ENCODE results near the gene SPEM2. TPM values are rescaled to one million over a fixed set of nuclear protein-coding genes. Genes with fewer than 3 reads are reported as not detected.

SPEM2 gene
- total and polyA plus RNA-seq, 7 donors: 0.03 TPM; not detected in 6

DNA sequence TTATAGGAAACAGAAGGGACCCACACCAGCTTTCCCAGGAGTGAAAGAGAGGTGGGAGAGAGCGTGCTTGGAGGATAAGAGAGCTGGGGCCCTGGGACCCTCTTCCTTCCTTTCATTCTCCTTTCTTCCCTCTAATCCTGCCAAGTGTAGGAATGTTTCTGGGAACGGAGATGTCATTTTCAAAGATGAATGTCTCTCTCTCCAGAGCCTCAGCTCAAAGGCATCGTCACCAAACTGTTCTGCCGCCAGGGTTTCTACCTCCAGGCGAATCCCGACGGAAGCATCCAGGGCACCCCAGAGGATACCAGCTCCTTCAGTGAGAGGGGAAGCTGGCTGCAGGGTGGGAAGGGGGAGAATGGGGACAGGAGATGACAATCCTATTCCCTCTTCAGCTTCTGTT lies 15.8 kb downstream of the SPEM2 start:
- TF ChIP-seq, protein P1, sequence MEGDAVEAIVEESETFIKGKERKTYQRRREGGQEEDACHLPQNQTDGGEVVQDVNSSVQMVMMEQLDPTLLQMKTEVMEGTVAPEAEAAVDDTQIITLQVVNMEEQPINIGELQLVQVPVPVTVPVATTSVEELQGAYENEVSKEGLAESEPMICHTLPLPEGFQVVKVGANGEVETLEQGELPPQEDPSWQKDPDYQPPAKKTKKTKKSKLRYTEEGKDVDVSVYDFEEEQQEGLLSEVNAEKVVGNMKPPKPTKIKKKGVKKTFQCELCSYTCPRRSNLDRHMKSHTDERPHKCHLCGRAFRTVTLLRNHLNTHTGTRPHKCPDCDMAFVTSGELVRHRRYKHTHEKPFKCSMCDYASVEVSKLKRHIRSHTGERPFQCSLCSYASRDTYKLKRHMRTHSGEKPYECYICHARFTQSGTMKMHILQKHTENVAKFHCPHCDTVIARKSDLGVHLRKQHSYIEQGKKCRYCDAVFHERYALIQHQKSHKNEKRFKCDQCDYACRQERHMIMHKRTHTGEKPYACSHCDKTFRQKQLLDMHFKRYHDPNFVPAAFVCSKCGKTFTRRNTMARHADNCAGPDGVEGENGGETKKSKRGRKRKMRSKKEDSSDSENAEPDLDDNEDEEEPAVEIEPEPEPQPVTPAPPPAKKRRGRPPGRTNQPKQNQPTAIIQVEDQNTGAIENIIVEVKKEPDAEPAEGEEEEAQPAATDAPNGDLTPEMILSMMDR (IDR thresholded peaks at IDR 0.05): no peak
- intact Hi-C loops (cut with DNase I): loop anchor here in 1 of 2 donors (2.0 to 5.0 kb wide), 2 partner anchors 38 to 44 kb away; partner anchors contain the start of gene ZBTB4
- peaks cover 48% of the 10 kb centered on the region for H3K4me1 ChIP-seq
- H3K27me3 ChIP-seq (ENCODE audit: insufficient read depth in 3 of 3, low read length in 2 of 3): no peaks in the 10 kb centered on the region
- peak overlapping the region; percentile 72 for H3K4me3 ChIP-seq
- H3K27ac ChIP-seq: peak overlapping the region; percentile 100
- whole genome bisulfite sequencing, 3 donors: 56 to 71% (median 63%) methylated on average over 7 of the region's 7 CpGs
- DNase-seq (no peak), ATAC-seq (no peak)
- H3K36me3 ChIP-seq (ENCODE audit: insufficient read depth in 1 of 2, low read depth in 1 of 2): no peaks in the 10 kb centered on the region
- H3K9me3 ChIP-seq: no peaks in the 10 kb centered on the region

DNA sequence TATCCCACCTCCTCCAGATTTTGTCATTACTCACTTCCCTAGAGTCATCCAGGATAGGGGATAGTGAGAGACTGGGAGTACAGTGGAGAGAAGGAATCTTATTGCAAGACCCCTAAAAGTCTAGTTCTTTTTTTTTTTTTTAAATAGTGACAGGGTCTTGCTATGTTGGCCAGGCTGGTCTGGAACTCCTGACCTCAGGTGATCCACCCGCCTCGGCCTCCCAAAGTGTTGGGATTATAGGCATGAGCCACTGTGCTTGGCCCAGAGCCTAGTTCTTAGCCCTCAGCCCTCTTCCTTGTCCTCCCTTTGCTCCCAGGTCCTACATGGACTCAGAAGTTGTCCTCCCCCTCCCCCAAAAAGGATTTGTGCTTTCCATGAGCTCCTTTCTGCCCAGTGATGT lies 16.7 kb downstream of the SPEM2 start:
- no peak overlapping the region for H3K4me3 ChIP-seq
- H3K9me3 ChIP-seq: no peaks in the 10 kb centered on the region
- no peak for ATAC-seq
- TF ChIP-seq, protein P1 (IDR thresholded peaks at IDR 0.05): no peak
- 83 to 100% (median 87%) methylated on average over 2 of the region's 2 CpGs for WGBS, 3 donors
- H3K27ac ChIP-seq: peak overlapping the region; percentile 100
- peaks cover 48% of the 10 kb centered on the region for H3K4me1 ChIP-seq
- peaks cover 0 to 3% (median 0%) of the 10 kb centered on the region in 3 donors for H3K27me3 ChIP-seq (ENCODE audit: insufficient read depth in 3 of 3, low read length in 2 of 3)
- intact Hi-C loops (cut with DNase I): loop anchor here in 1 of 2 donors (5.0 kb wide), 1 partner anchor 45 kb away; no protein-coding TSS in a partner anchor
- DNase-seq: no peak
- H3K36me3 ChIP-seq (ENCODE audit: insufficient read depth in 1 of 2, low read depth in 1 of 2): peaks cover 0 to 8% of the 10 kb centered on the region in 2 donors

DNA sequence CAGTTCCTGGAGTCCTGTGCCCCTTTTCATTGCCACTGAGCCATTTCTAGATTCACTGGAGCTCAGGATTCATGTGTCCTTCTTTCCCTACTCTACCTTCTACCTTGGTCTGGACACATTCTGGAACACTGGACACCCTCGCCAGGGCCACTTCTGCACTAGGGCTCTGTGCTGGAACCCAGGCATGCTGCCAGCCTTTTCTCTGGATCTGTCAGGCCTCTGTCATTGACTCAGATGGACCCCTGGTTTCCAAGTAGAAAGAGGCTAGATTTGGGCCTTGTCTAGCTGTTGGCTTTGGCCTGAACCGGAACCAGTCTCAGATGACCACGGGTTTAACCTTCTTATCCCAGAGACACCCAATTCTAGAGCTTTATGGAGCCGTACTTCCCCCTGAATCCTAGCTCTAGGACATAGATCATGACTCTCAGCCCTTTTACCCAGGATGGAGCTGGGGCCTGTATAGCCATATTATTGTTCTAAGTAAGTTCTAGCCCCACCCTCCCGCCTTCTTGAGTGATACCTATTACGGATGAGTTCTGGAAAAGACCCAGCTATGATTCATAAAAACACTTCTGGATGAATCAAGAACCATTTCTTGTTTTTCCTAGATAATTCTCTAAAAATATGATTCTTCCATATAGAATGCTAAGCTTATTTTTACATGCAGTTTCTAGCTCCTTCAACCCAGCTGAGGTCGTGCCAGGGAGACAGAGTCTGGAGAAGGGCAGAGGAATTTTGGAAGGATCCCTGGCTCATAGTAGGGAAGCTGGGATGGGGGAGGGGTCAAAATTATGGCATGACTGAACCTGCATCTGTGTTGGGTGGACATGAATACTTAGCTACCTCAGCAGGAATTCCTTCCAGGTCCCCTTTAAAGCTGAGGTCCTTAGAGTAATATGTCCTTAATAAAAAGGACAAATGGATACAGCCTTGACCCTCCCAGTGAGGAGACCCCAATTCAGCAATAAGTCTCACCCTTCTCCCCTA lies 18.4 kb downstream of the SPEM2 start:
- H3K9me3 ChIP-seq: no peaks in the 10 kb centered on the region
- WGBS, 3 donors: 57 to 67% (median 67%) methylated on average over 7 of the region's 7 CpGs
- H3K27ac ChIP-seq: peak overlapping the region; percentile 100
- TF ChIP-seq, protein P1 (IDR thresholded peaks at IDR 0.05): no peak
- intact Hi-C loops (cut with DNase I): loop anchor here (2.0 to 5.0 kb wide), 2 partner anchors 35 to 46 kb away; partner anchors contain the start of gene ZBTB4 (in 1 of the 2)
- H3K27me3 ChIP-seq (ENCODE audit: insufficient read depth in 3 of 3, low read length in 2 of 3): peaks cover 0 to 7% (median 0%) of the 10 kb centered on the region in 3 donors
- no peak overlapping the region for H3K4me3 ChIP-seq
- H3K4me1 ChIP-seq: peaks cover 43% of the 10 kb centered on the region
- H3K36me3 ChIP-seq (ENCODE audit: insufficient read depth in 1 of 2, low read depth in 1 of 2): peaks cover 0 to 25% of the 10 kb centered on the region in 2 donors
- ATAC-seq (peak in 2 of 4 donors; percentile 15 to 26), DNase-seq (no peak)

DNA sequence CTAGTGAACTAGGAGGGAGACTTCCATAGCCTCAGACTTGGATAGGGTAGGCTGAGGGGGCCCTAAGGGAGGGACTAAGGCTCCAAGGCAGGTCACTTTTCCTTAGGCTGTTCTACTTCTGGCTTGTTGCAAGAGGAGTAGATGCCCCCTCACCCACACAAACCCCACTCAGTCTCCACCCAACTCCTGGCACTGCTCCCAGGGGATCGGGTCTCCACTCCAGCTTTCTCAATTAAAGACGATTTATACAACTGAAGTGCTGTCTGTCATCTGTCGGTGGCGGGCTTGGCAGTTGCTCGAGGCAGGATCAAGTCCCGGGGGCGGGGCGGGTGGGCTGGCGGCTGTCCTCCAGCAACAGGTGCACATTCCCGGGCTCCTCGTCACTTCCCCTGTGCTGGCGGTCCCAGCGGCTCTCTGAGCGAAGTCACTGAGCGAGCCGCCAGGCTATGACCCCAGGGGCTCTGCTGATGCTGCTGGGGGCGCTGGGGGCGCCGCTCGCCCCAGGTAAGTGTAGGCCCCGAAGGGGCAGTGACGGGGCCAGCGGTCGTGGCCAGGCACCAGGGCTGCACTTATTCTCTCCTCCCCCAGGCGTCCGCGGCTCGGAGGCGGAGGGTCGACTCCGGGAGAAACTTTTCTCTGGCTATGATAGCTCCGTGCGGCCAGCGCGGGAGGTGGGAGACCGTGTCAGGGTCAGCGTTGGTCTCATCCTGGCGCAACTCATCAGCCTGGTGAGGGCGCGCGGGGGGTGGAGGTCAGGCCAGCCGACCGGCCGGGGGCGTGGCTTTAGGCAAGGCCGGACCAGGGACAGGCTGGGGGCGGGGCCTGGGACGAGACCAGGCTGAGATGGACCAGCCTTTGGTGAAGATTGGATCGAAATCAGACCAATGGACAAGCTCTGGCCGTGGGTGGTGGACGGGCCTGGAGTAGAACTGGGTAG lies 19.5 kb downstream of the SPEM2 start, which contains the start of gene CHRNB1:
Gene CHRNB1, plus strand, starts transcription at position 380 of the 937 bp plus-strand sequence. Its CDS starts 67 bp downstream, at position 447.
- DNase-seq: peak; percentile 93 to 95
- peak; percentile 85 to 89 (median 87) for ATAC-seq
- H3K27me3 ChIP-seq (ENCODE audit: insufficient read depth in 3 of 3, low read length in 2 of 3): peaks cover 0 to 7% (median 0%) of the 10 kb centered on the region in 3 donors
- WGBS, 3 donors: 2 to 4% (median 2%) methylated on average over 47 to 51 of the region's 51 CpGs
- peak within 1 kb of the TSS; percentile 100 for H3K27ac ChIP-seq
- intact Hi-C loops (cut with DNase I): loop anchor here (2.0 to 5.0 kb wide), 2 partner anchors 34 to 48 kb away; partner anchors contain the start of gene ZBTB4 (in 1 of the 2)
- peaks cover 34% of the 10 kb centered on the region for H3K4me1 ChIP-seq
- peak within 1 kb of the TSS; percentile 92 for H3K4me3 ChIP-seq
- no peaks in the 10 kb centered on the region for H3K9me3 ChIP-seq
- TF ChIP-seq, protein P1 (IDR thresholded peaks at IDR 0.05): peak; percentile 10
- peaks cover 0 to 35% of the 10 kb centered on the region in 2 donors for H3K36me3 ChIP-seq (ENCODE audit: insufficient read depth in 1 of 2, low read depth in 1 of 2)
